CD14-positive monocyte (primary cell): ENCODE data around the gene VPS37C. TPM values are rescaled to one million over a fixed set of nuclear protein-coding genes. Genes with fewer than 3 reads are reported as not detected.

Experiments
- DNase-seq, 3 donors: peaks; one replicate each; pipeline ENCODE4 v3.0.0-alpha.2; 2011 to 2022
- H2AFZ ChIP-seq: 2 replicates; pipeline ENCODE4 v1.6.0; 2012; ENCODE audit warnings: mild to moderate bottlenecking, low read depth, low read length, inconsistent platforms; ENCODE audit not compliant: insufficient read depth, poor library complexity, severe bottlenecking
- H3K27ac ChIP-seq, 2 donors: 1 replicate in 1 of 2; 2 replicates in 1 of 2; pipeline ENCODE4 v1.5.1; 2012 to 2013; ENCODE audit warnings: low read length in 2 of 2, control low read depth in 1 of 2, inconsistent platforms in 1 of 2, low read depth in 1 of 2, mild to moderate bottlenecking in 1 of 2
- H3K27me3 ChIP-seq, 2 donors: one replicate each; pipeline versions ENCODE4 v1.6.0 to v1.6.1; 2011 to 2013; ENCODE audit warnings: low read length in 2 of 2; ENCODE audit not compliant: control insufficient read depth in 2 of 2, insufficient read depth in 2 of 2
- H3K36me3 ChIP-seq, 2 donors: replicated peaks in 1 of 2; 1 replicate in 1 of 2; 2 replicates in 1 of 2; pipeline versions ENCODE4 v1.5.1 to v1.6.1; 2012 to 2013; ENCODE audit warnings: low read length in 2 of 2, control low read depth in 1 of 2, inconsistent platforms in 1 of 2, mild to moderate bottlenecking in 1 of 2; ENCODE audit not compliant: insufficient read depth in 2 of 2, control insufficient read depth in 1 of 2
- H3K4me1 ChIP-seq, 2 donors: 1 replicate in 1 of 2; 2 replicates in 1 of 2; pipeline versions ENCODE4 v1.5.1 to v1.6.1; 2012 to 2013; ENCODE audit warnings: low read length in 2 of 2, control low read depth in 1 of 2, inconsistent platforms in 1 of 2, mild to moderate bottlenecking in 1 of 2, moderate library complexity in 1 of 2; ENCODE audit not compliant: insufficient read depth in 2 of 2, control insufficient read depth in 1 of 2
- H3K4me2 ChIP-seq: replicated peaks from 2 replicates; pipeline ENCODE3; 2012; ENCODE audit warnings: low read length, moderate library complexity, mild to moderate bottlenecking; ENCODE audit not compliant: poor library complexity, severe bottlenecking; ENCODE audit errors: extremely low read depth
- H3K4me3 ChIP-seq, 3 experiments: fragments of 200-600 bp in 1 of 3; sonication (generic) in 1 of 3; replicated peaks in 1 of 3; 1 replicate in 2 of 3; 2 replicates in 1 of 3; pipeline ENCODE4 v1.5.1; 2011 to 2013; ENCODE audit warnings: low read length in 3 of 3, mild to moderate bottlenecking in 3 of 3, control low read depth in 2 of 3, low read depth in 2 of 3, inconsistent platforms in 1 of 3, moderate library complexity in 1 of 3
- H3K79me2 ChIP-seq: 2 replicates; pipeline ENCODE4 v1.6.0; 2012; ENCODE audit warnings: mild to moderate bottlenecking, control low read depth, inconsistent platforms, low read length, moderate library complexity; ENCODE audit not compliant: insufficient read depth
- H3K9ac ChIP-seq: 2 replicates; pipeline ENCODE4 v1.6.0; 2017; ENCODE audit warnings: low read length, mild to moderate bottlenecking; ENCODE audit not compliant: insufficient read depth, poor library complexity, severe bottlenecking
- H3K9me3 ChIP-seq, 2 donors: replicated peaks in 1 of 2; 1 replicate in 1 of 2; 2 replicates in 1 of 2; pipeline versions ENCODE4 v1.5.1 to v1.6.1; 2012 to 2013; ENCODE audit warnings: low read length in 2 of 2, control low read depth in 1 of 2; ENCODE audit not compliant: control insufficient read depth in 1 of 2, insufficient read depth in 1 of 2
- H4K20me1 ChIP-seq: 2 replicates; pipeline ENCODE4 v1.6.0; 2012; ENCODE audit warnings: mild to moderate bottlenecking, low read length, control low read depth, moderate library complexity; ENCODE audit not compliant: insufficient read depth
- H3K27ac Mint-ChIP-seq, 7 donors: one replicate each; pipeline ENCODE4 v1.8.0; 2020; ENCODE audit warnings: mild to moderate bottlenecking in 7 of 7, mixed read lengths in 7 of 7, moderate library complexity in 6 of 7, inconsistent platforms in 2 of 7
- H3K27me3 Mint-ChIP-seq, 3 donors: one replicate each; pipeline ENCODE4 v1.8.0; 2021 to 2022; ENCODE audit warnings: low read depth in 3 of 3, mild to moderate bottlenecking in 3 of 3, mixed read lengths in 3 of 3, moderate library complexity in 3 of 3, inconsistent platforms in 1 of 3
- H3K36me3 Mint-ChIP-seq, 2 donors: one replicate each; pipeline ENCODE4 v1.8.0; 2020; ENCODE audit warnings: mixed read lengths in 2 of 2, inconsistent platforms in 1 of 2, mild to moderate bottlenecking in 1 of 2
- H3K4me1 Mint-ChIP-seq: one replicate; pipeline ENCODE4 v1.8.0; 2020; ENCODE audit warnings: mild to moderate bottlenecking, mixed read lengths
- H3K4me3 Mint-ChIP-seq, 2 donors: one replicate each; pipeline ENCODE4 v1.8.0; 2020; ENCODE audit warnings: mild to moderate bottlenecking in 2 of 2, mixed read lengths in 2 of 2, moderate library complexity in 1 of 2
- H3K9me3 Mint-ChIP-seq, 7 donors: one replicate each; pipeline ENCODE4 v1.8.0; 2020 to 2022; ENCODE audit warnings: mixed read lengths in 7 of 7, mild to moderate bottlenecking in 6 of 7, moderate library complexity in 6 of 7, inconsistent platforms in 2 of 7
- WGBS: methylation state at CpG from one replicate; pipeline ENCODE4 v1.1.5; 2013; ENCODE audit warnings: missing lambda C conversion rate; ENCODE audit not compliant: insufficient coverage; 5-methylcytosine and 5-hydroxymethylcytosine counted together
- intact Hi-C, 2 donors: fragments of 100-400 bp; cut with micrococcal nuclease; formaldehyde crosslinking; loops; one replicate each; pipeline versions ENCODE4 v1.15.0 to v1.15.1; 2023
- polyA plus RNA-seq, 3 donors: library from polyadenylated mRNA; depleted of rRNA in 1 of 3; unstranded in 2 of 3; stranded (reverse) in 1 of 3; fragments of 300-500 nt in 2 of 3; fragments of >200 nt in 1 of 3; fragmentation: Illumina TruSeq in 2 of 3; gene quantifications; 1 replicate in 2 of 3; 2 replicates in 1 of 3; pipeline ENCODE4 v1.2.3, GENCODE V29; 2012 to 2021
- TF ChIP-seq, protein P1 (sequence below): fragments of 200-600 bp; IDR thresholded peaks from one replicate; pipeline ENCODE4 v1.8.0; 2022; ENCODE audit warnings: antibody characterized with exemption, mild to moderate bottlenecking

Gene VPS37C
- polyA plus RNA-seq, 3 donors: 1.9 to 25.1 (median 3.8) TPM

DNA sequence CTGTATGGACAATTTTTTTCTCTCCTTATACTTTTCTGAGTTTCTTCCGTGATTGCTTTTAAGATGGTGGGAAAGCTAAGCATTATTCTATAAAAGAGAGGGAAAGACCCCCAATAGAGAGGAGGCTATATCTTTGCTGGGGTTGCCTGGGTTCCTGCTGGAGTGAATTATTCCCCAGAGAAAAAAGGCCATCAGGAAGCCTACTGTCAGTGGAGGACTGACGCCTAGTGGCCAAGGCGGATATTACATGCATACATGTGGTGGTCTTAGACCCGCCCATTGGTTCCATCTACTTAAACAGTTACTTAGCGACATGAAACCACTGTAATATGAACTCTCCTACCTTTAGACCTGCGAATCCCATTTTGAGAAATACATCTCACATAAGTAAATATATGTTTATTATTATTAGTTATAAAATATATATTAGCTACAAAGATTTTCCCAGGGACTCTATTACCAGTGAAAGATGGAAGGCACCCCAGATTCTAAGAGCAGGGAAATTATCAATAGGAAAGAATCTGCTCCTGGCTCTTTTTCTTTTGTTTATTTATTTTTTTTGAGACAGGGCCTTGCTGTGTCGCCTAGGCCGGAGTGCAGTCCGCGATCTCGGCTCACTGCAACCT, 26.4 kb upstream of the VPS37C start:
- 98% methylated on average over 5 of the region's 11 CpGs for WGBS
- peaks cover 0 to 1% (median 0%) of the 10 kb centered on the region in 3 donors for H3K27me3 Mint-ChIP-seq

DNA sequence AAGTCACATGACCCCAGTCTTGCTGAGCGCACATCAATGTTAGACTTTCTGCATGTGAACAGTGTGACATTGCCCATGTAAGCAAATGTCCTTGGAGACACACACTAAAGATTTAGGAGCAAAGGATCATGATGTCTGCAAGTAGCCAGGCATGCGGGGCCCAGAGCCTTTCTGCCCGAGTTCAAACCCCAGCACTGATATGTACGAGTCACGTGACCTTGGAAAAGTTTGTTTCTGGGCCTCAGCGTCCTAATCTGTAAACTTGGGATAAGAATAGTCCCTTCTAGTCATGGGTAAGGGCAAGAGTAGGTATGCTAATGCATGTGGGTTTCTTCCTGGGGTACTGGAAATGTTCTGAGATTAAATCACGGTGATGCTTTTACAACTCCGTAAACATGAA, 25.3 kb upstream of the VPS37C start:
- WGBS: 91% methylated on average over 6 of the region's 8 CpGs
- H3K27ac ChIP-seq: no peak overlapping the region
- H3K36me3 ChIP-seq: no peaks in the 10 kb centered on the region
- H3K4me2 ChIP-seq: no peak overlapping the region
- Mint-ChIP-seq H3K36me3 (no peaks in the 10 kb centered on the region), H3K9me3 (peaks cover 0 to 2% (median 0%) of the 10 kb centered on the region in 7 donors), H3K4me3 (no peak overlapping the region), H3K27ac (no peak overlapping the region), H3K4me1 (peaks cover 15% of the 10 kb centered on the region), H3K27me3 (peaks cover 0 to 1% (median 0%) of the 10 kb centered on the region in 3 donors)
- peaks cover 0 to 3% of the 10 kb centered on the region in 2 donors for H3K4me1 ChIP-seq
- TF ChIP-seq, protein P1, sequence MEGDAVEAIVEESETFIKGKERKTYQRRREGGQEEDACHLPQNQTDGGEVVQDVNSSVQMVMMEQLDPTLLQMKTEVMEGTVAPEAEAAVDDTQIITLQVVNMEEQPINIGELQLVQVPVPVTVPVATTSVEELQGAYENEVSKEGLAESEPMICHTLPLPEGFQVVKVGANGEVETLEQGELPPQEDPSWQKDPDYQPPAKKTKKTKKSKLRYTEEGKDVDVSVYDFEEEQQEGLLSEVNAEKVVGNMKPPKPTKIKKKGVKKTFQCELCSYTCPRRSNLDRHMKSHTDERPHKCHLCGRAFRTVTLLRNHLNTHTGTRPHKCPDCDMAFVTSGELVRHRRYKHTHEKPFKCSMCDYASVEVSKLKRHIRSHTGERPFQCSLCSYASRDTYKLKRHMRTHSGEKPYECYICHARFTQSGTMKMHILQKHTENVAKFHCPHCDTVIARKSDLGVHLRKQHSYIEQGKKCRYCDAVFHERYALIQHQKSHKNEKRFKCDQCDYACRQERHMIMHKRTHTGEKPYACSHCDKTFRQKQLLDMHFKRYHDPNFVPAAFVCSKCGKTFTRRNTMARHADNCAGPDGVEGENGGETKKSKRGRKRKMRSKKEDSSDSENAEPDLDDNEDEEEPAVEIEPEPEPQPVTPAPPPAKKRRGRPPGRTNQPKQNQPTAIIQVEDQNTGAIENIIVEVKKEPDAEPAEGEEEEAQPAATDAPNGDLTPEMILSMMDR: no peak
- no peaks in the 10 kb centered on the region for H3K9me3 ChIP-seq
- H3K27me3 ChIP-seq: no peaks in the 10 kb centered on the region
- no peak overlapping the region for H3K4me3 ChIP-seq
- DNase-seq: no peak
- intact Hi-C loops: loop anchor here in 1 of 2 donors (2.0 to 5.0 kb wide), 2 partner anchors 34 to 56 kb away; no protein-coding TSS in a partner anchor
- H4K20me1 ChIP-seq: no peaks in the 10 kb centered on the region
- no peak overlapping the region for H3K9ac ChIP-seq
- no peak overlapping the region for H2AFZ ChIP-seq
- H3K79me2 ChIP-seq: no peaks in the 10 kb centered on the region

More for the DNA sequence above, 26.4 kb upstream of the VPS37C start:
- H4K20me1 ChIP-seq: no peaks in the 10 kb centered on the region
- no peak overlapping the region for H3K4me2 ChIP-seq
- H3K9ac ChIP-seq: no peak overlapping the region
- H3K27ac ChIP-seq: no peak overlapping the region
- H3K27me3 ChIP-seq: no peaks in the 10 kb centered on the region
- DNase-seq: peak; percentile 72 to 87 (median 79)
- Mint-ChIP-seq H3K4me1 (peaks cover 16% of the 10 kb centered on the region), H3K36me3 (no peaks in the 10 kb centered on the region), H3K4me3 (no peak overlapping the region), H3K27ac (peak overlapping the region in 3 of 7 donors; percentile 27 to 65 (median 63)), H3K9me3 (peaks cover 0 to 2% (median 0%) of the 10 kb centered on the region in 7 donors)
- H2AFZ ChIP-seq: no peak overlapping the region
- H3K4me3 ChIP-seq: no peak overlapping the region
- intact Hi-C loops: loop anchor here (1.0 to 5.0 kb wide), 3 partner anchors 35 to 57 kb away; no protein-coding TSS in a partner anchor
- H3K36me3 ChIP-seq: no peaks in the 10 kb centered on the region
- H3K79me2 ChIP-seq: no peaks in the 10 kb centered on the region
- peaks cover 0 to 3% of the 10 kb centered on the region in 2 donors for H3K4me1 ChIP-seq
- no peaks in the 10 kb centered on the region for H3K9me3 ChIP-seq
- TF ChIP-seq, protein P1: peak; percentile 99
